B cell (primary cell): ENCODE measurements around the gene DSCAML1. TPM values are rescaled to one million over a fixed set of nuclear protein-coding genes. Genes with fewer than 3 reads are reported as not detected.

Source experiments
- ATAC-seq: fragments of 200-7000 bp; cut with Tn5 transposase; one replicate; pipeline ENCODE4 v1.10.0; 2021; ENCODE audit warnings: low read depth, mild to moderate bottlenecking, moderate number of reproducible peaks, moderate library complexity
- CTCF ChIA-PET: fragments of 350-600 bp; sonication (Branson Sonifier 250); formaldehyde crosslinking; loops from one replicate; lab custom pipeline; 2021; ENCODE audit warnings: antibody characterized with exemption, inconsistent platforms; lab: Charles Lee
- POLR2A ChIA-PET: fragments of 350-600 bp; sonication (Branson Sonifier 250); formaldehyde crosslinking; loops from one replicate; lab custom pipeline; 2021; ENCODE audit warnings: antibody characterized with exemption; lab: Charles Lee
- DNase-seq: peaks from one replicate; pipeline ENCODE4 v3.0.0; 2013
- H2AFZ ChIP-seq: 2 replicates; pipeline ENCODE4 v1.6.1; 2012; ENCODE audit warnings: mild to moderate bottlenecking, low read depth, low read length; ENCODE audit not compliant: insufficient read depth, poor library complexity, severe bottlenecking
- H3K27ac ChIP-seq, 2 donors: 1 replicate in 1 of 2; 2 replicates in 1 of 2; pipeline ENCODE4 v1.5.1; 2012 to 2013; ENCODE audit warnings: low read length in 2 of 2, mild to moderate bottlenecking in 2 of 2, moderate library complexity in 1 of 2
- H3K27me3 ChIP-seq, 4 experiments: fragments of 200-600 bp in 1 of 4; sonication (generic) in 1 of 4; replicated peaks in 1 of 4; 1 replicate in 2 of 4; 2 replicates in 2 of 4; pipeline versions ENCODE4 v1.6.1 to v1.7.0; 2013 to 2016; ENCODE audit warnings: low read length in 3 of 4, mild to moderate bottlenecking in 2 of 4, mixed read lengths in 1 of 4, moderate library complexity in 1 of 4; ENCODE audit not compliant: insufficient read depth in 4 of 4, control insufficient read depth in 3 of 4; ENCODE audit errors: control extremely low read depth in 1 of 4
- H3K36me3 ChIP-seq, 2 experiments: replicated peaks in 1 of 2; 1 replicate in 1 of 2; 2 replicates in 1 of 2; pipeline versions ENCODE4 v1.6.1 to v1.7.1; 2013; ENCODE audit warnings: low read length in 1 of 2; ENCODE audit not compliant: insufficient read depth in 2 of 2, control insufficient read depth in 1 of 2; ENCODE audit errors: control extremely low read depth in 1 of 2, extremely low read depth in 1 of 2
- H3K4me1 ChIP-seq, 2 donors: fragments of 200-600 bp in 1 of 2; sonication (generic) in 1 of 2; 1 replicate in 1 of 2; 2 replicates in 1 of 2; pipeline versions ENCODE4 v1.5.1 to v1.6.1; 2013 to 2017; ENCODE audit warnings: low read length in 2 of 2; ENCODE audit not compliant: control insufficient read depth in 2 of 2, insufficient read depth in 2 of 2
- H3K4me2 ChIP-seq: replicated peaks from 2 replicates; pipeline ENCODE3; 2012; ENCODE audit warnings: mild to moderate bottlenecking, low read depth, low read length; ENCODE audit not compliant: poor library complexity, severe bottlenecking
- H3K4me3 ChIP-seq, 5 experiments: fragments of 200-600 bp in 1 of 5; sonication (generic) in 1 of 5; 1 replicate in 3 of 5; 2 replicates in 2 of 5; pipeline versions ENCODE4 v1.5.1 to v1.7.0; 2011 to 2016; ENCODE audit warnings: low read length in 4 of 5, mild to moderate bottlenecking in 4 of 5, low read depth in 2 of 5, control low read depth in 1 of 5, moderate library complexity in 1 of 5; ENCODE audit not compliant: insufficient read depth in 1 of 5; ENCODE audit errors: control extremely low read depth in 1 of 5, extremely low read depth in 1 of 5
- H3K79me2 ChIP-seq: fragments of 200-600 bp; sonication (generic); one replicate; pipeline ENCODE4 v1.6.0; 2016; ENCODE audit warnings: low read length; ENCODE audit not compliant: control insufficient read depth, insufficient read depth
- H3K9ac ChIP-seq: fragments of 200-600 bp; sonication (generic); 2 replicates; pipeline ENCODE4 v1.6.1; 2017; ENCODE audit warnings: mild to moderate bottlenecking, low read length, moderate library complexity
- H3K9me3 ChIP-seq, 3 donors: one replicate each; pipeline versions ENCODE4 v1.6.1 to v1.7.1; 2013; ENCODE audit warnings: low read length in 2 of 3; ENCODE audit not compliant: control insufficient read depth in 2 of 3, insufficient read depth in 1 of 3; ENCODE audit errors: control extremely low read depth in 1 of 3
- H4K20me1 ChIP-seq: 2 replicates; pipeline ENCODE4 v1.6.0; 2012; ENCODE audit warnings: mild to moderate bottlenecking, low read length; ENCODE audit not compliant: insufficient read depth, control insufficient read depth, poor library complexity, severe bottlenecking
- H3K27ac Mint-ChIP-seq: one replicate; pipeline ENCODE4 v1.8.0; 2021; ENCODE audit warnings: mixed read lengths
- H3K27me3 Mint-ChIP-seq: one replicate; pipeline ENCODE4 v1.8.0; 2021; ENCODE audit warnings: mixed read lengths
- H3K4me1 Mint-ChIP-seq: one replicate; pipeline ENCODE4 v1.8.0; 2021; ENCODE audit warnings: mixed read lengths
- H3K4me3 Mint-ChIP-seq: one replicate; pipeline ENCODE4 v1.8.0; 2021; ENCODE audit warnings: mixed read lengths
- H3K9me3 Mint-ChIP-seq: one replicate; pipeline ENCODE4 v1.8.0; 2022; ENCODE audit warnings: mixed read lengths; ENCODE audit not compliant: insufficient read depth
- CTCF ChIP-seq: fragments of 200-600 bp; IDR thresholded peaks from one replicate; pipeline ENCODE4 v1.8.0; 2022; ENCODE audit warnings: antibody characterized with exemption, mild to moderate bottlenecking
- EZH2 ChIP-seq: IDR thresholded peaks from 2 replicates; pipeline ENCODE4 v1.6.1; 2012; ENCODE audit warnings: borderline replicate concordance, low read depth, mild to moderate bottlenecking, moderate library complexity, low read length; ENCODE audit not compliant: insufficient read depth, poor library complexity, severe bottlenecking
- WGBS: methylation state at CpG from one replicate; pipeline ENCODE4 v1.1.5; 2013; ENCODE audit warnings: missing lambda C conversion rate; ENCODE audit not compliant: insufficient coverage; 5-methylcytosine and 5-hydroxymethylcytosine counted together
- intact Hi-C: fragments of 100-400 bp; cut with micrococcal nuclease; formaldehyde crosslinking; loops from one replicate; pipeline ENCODE4 v1.10.0; 2022
- polyA plus RNA-seq: library from polyadenylated mRNA; depleted of rRNA; stranded (reverse); fragments of >200 nt; gene quantifications from 2 replicates; pipeline ENCODE4 v1.2.3, GENCODE V29; 2012
- total RNA-seq, 2 donors: library from RNA; stranded (reverse); fragments of 120-200 nt in 1 of 2; gene quantifications; 1 replicate in 1 of 2; 2 replicates in 1 of 2; pipeline versions ENCODE4 v1.2.3 to v1.2.4, GENCODE V29; 2013 to 2022

The DSCAML1 gene
- total and polyA plus RNA-seq, 2 donors (not counting 1 experiment from before 2014, with no cell fraction given) = 1.2 to 6.2 TPM

GRCh38 chr11:117606790-117607189, 190.2 kb downstream of the DSCAML1 start:
- H3K4me3 ChIP-seq = no peak overlapping the region
- H3K9ac ChIP-seq = no peak overlapping the region
- H3K4me2 ChIP-seq = no peak overlapping the region
- no peak for TF ChIP-seq CTCF
- no peak for TF ChIP-seq EZH2
- H3K27me3 ChIP-seq = peaks cover 0 to 3% (median 0%) of the 10 kb centered on the region in 4 experiments
- H3K9me3 ChIP-seq = no peaks in the 10 kb centered on the region
- 91% methylated on average over 5 of the region's 5 CpGs for WGBS
- H4K20me1 ChIP-seq = no peaks in the 10 kb centered on the region
- intact Hi-C loops = no loop called here
- ChIA-PET POLR2A (no interaction called here), CTCF (no interaction called here)
- Mint-ChIP-seq H3K27me3 (peaks cover 9% of the 10 kb centered on the region), H3K27ac (no peak overlapping the region), H3K4me3 (no peak overlapping the region), H3K9me3 (no peaks in the 10 kb centered on the region), H3K4me1 (peaks cover 9% of the 10 kb centered on the region)
- no peaks in the 10 kb centered on the region for H3K79me2 ChIP-seq
- H3K36me3 ChIP-seq = no peaks in the 10 kb centered on the region
- DNase-seq (no peak), ATAC-seq (no peak)
- no peak overlapping the region for H3K27ac ChIP-seq
- peaks cover 0 to 3% of the 10 kb centered on the region in 2 donors for H3K4me1 ChIP-seq
- no peak overlapping the region for H2AFZ ChIP-seq

- H3K36me3 ChIP-seq = no peaks in the 10 kb centered on the region
- H3K4me3 ChIP-seq = no peak overlapping the region
- TF ChIP-seq EZH2 (no peak), CTCF (no peak)
- no peak overlapping the region for H3K9ac ChIP-seq
- CTCF ChIA-PET = no interaction called here
- H3K27me3 Mint-ChIP-seq = peaks cover 9% of the 10 kb centered on the region
- H4K20me1 ChIP-seq = no peaks in the 10 kb centered on the region
- intact Hi-C loops = no loop called here
- H3K27ac Mint-ChIP-seq = no peak overlapping the region
- POLR2A ChIA-PET = no interaction called here
- no peak overlapping the region for H3K27ac ChIP-seq
- no CpG with 5 or more reads among the region's 5 CpGs for WGBS
- ATAC-seq (no peak), DNase-seq (no peak)
- peaks cover 0 to 3% (median 0%) of the 10 kb centered on the region in 4 experiments for H3K27me3 ChIP-seq
- no peak overlapping the region for H3K4me2 ChIP-seq
- no peaks in the 10 kb centered on the region for H3K79me2 ChIP-seq
- H3K4me1 Mint-ChIP-seq = peaks cover 9% of the 10 kb centered on the region
- no peak overlapping the region for H3K4me3 Mint-ChIP-seq
- H3K9me3 ChIP-seq = no peaks in the 10 kb centered on the region
- no peaks in the 10 kb centered on the region for H3K9me3 Mint-ChIP-seq
- H3K4me1 ChIP-seq = peaks cover 0 to 3% of the 10 kb centered on the region in 2 donors
- H2AFZ ChIP-seq = no peak overlapping the region
These were observed 190.8 kb downstream of the DSCAML1 start for GRCh38 chr11:117606211-117606610.
